Neural cell (in vitro differentiated cells): ENCODE measurements around the gene KLHDC1.
"Not testable (repeated sequence)": the region's sequence is repeated elsewhere in the genome, so short reads cannot be mapped to it uniquely, and the experiment has no call there.

Experiments used
- CTCF ChIP-seq: fragments of 450-650 bp; IDR thresholded peaks from 2 replicates; pipeline ENCODE4 v1.5.1; 2014; ENCODE audit warnings: antibody characterized with exemption, mild to moderate bottlenecking, moderate library complexity; ENCODE audit not compliant: poor library complexity, severe bottlenecking
- EZH2 ChIP-seq: fragments of 200-600, 300-800 bp; shearing (Covaris generic), sonication (generic); IDR thresholded peaks from 2 replicates; pipeline ENCODE4 v1.6.1; 2014; ENCODE audit warnings: antibody characterized with exemption, low read length, borderline replicate concordance, mild to moderate bottlenecking; ENCODE audit not compliant: insufficient read depth, poor library complexity, severe bottlenecking
- MXI1 ChIP-seq: fragments of 450-650 bp; conservative IDR thresholded peaks from 2 replicates; pipeline ENCODE4 v1.6.1; 2014; ENCODE audit warnings: antibody characterized with exemption, mild to moderate bottlenecking; ENCODE audit not compliant: poor library complexity, severe bottlenecking
- TF ChIP-seq, protein P1 (sequence below): IDR thresholded peaks from 2 replicates; pipeline ENCODE4 v1.6.1; 2012; ENCODE audit warnings: borderline replicate concordance

GRCh38 chr14:49721733-49722435, 29.0 kb downstream of the KLHDC1 start:
- not testable (repeated sequence) for TF ChIP-seq MXI1, EZH2, CTCF
- TF ChIP-seq, protein P1, sequence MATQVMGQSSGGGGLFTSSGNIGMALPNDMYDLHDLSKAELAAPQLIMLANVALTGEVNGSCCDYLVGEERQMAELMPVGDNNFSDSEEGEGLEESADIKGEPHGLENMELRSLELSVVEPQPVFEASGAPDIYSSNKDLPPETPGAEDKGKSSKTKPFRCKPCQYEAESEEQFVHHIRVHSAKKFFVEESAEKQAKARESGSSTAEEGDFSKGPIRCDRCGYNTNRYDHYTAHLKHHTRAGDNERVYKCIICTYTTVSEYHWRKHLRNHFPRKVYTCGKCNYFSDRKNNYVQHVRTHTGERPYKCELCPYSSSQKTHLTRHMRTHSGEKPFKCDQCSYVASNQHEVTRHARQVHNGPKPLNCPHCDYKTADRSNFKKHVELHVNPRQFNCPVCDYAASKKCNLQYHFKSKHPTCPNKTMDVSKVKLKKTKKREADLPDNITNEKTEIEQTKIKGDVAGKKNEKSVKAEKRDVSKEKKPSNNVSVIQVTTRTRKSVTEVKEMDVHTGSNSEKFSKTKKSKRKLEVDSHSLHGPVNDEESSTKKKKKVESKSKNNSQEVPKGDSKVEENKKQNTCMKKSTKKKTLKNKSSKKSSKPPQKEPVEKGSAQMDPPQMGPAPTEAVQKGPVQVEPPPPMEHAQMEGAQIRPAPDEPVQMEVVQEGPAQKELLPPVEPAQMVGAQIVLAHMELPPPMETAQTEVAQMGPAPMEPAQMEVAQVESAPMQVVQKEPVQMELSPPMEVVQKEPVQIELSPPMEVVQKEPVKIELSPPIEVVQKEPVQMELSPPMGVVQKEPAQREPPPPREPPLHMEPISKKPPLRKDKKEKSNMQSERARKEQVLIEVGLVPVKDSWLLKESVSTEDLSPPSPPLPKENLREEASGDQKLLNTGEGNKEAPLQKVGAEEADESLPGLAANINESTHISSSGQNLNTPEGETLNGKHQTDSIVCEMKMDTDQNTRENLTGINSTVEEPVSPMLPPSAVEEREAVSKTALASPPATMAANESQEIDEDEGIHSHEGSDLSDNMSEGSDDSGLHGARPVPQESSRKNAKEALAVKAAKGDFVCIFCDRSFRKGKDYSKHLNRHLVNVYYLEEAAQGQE = not testable (repeated sequence)
